Measurements from ENCODE around the gene AGER. TPM values are rescaled to one million over a fixed set of nuclear protein-coding genes. Genes with fewer than 3 reads are reported as not detected.

AGER gene
- total and polyA plus RNA-seq, 9 of the 15 experiments (the other 6 are each of a cell fraction or from before 2014, with no cell fraction given): 1.2 to 11.5 (median 4.1) TPM

DNA sequence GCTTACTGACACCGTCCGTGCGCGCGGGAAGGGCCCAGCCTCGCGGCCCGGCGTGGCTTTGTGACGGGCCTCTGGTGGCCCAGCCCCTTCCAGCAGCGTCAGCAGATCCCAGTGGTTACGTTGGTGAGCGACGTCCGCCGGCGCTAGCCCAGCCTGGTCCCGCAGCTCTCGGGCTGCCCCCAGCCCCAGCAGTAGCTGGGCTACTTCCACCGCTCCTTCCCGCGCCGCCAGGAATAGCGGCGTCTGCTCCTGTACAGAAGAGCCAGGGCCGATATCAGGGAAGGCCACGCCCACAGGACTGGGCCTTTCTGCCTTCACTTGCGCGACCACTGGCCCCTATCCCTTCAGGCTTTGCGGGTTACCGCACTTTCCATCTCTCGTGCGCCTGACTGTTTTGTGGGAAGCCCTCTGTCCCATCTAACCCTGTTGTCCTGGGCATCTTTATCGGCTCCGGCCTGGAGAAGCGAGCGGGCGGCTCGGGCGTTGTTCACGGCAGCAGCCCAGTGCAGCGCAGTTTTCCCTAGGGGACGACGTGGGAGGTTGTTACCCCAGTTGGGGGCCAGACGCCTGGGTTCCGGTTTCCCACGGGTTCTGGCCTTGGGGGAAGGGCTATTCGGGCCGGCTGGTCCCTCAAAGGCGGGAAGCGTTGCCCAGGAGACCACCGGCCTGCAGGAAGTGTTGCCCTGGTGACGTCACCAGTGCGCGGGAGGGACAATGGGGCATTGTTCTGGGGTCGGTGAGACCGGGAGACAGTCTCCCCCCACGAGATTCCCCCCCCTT is 12.0 kb upstream of the AGER start (continued):
- TF ChIP-seq ZBTB7A (IDR thresholded peaks at IDR 0.05; ENCODE audit: borderline replicate concordance, control insufficient read depth, low read depth, low read length) (peak; percentile 58; the same call in 1 of the 2 replicates), FOXK1 (CRISPR knock-in tag; IDR thresholded peaks at IDR 0.05; ENCODE audit: borderline replicate concordance) (0 out of 2 replicates have a peak, but pooled peaks have one; percentile 53), ZNF282 (CRISPR knock-in tag; IDR thresholded peaks at IDR 0.05) (0 out of 2 replicates have a peak, but pooled peaks have one; percentile 1), PTTG1 (tag; IDR thresholded peaks at IDR 0.05; ENCODE audit: low read depth) (no peak), FOXA3 (CRISPR knock-in tag; conservative IDR thresholded peaks at IDR 0.05 in 1 of 2, IDR thresholded peaks at IDR 0.05 in 1 of 2) (peak in 1 of 2 experiments; percentile 52; a peak in 2 of 4 replicates), ZBTB2 (IDR thresholded peaks at IDR 0.05) (0 out of 2 replicates have a peak, but pooled peaks have one; percentile 3), RFX1 (IDR thresholded peaks at IDR 0.05) (peak; percentile 94), BCL6 (CRISPR knock-in tag; IDR thresholded peaks at IDR 0.05) (no peak), NR4A1 (CRISPR knock-in tag; IDR thresholded peaks at IDR 0.05) (0 out of 2 replicates have a peak, but pooled peaks have one; percentile 66), NR4A1 (tag; IDR thresholded peaks at IDR 0.05) (peak; percentile 59; the same call in 1 of the 2 replicates), TCF7 (IDR thresholded peaks at IDR 0.05; ENCODE audit: borderline replicate concordance) (no peak; the same call in 1 of the 2 replicates), SIX5 (IDR thresholded peaks at IDR 0.05; ENCODE audit: borderline replicate concordance in 1 of 2, insufficient read depth in 1 of 2, low read depth in 1 of 2, low read length in 2 of 2) (0 out of 4 replicates have a peak, but pooled peaks of 1 of the 2 experiments have one; percentile 21), ZBTB17 (CRISPR knock-in tag; IDR thresholded peaks at IDR 0.05) (peak; percentile 61), MAFG (tag; conservative IDR thresholded peaks at IDR 0.05) (peak; percentile 82), PML (IDR thresholded peaks at IDR 0.05; ENCODE audit: low read length) (peak; percentile 93), HMG20B (CRISPR knock-in tag; IDR thresholded peaks at IDR 0.05) (no peak), GABPB1 (CRISPR knock-in tag; IDR thresholded peaks at IDR 0.05) (peak; percentile 83), POLR2AphosphoS5 (IDR thresholded peaks at IDR 0.05; ENCODE audit: control insufficient read depth, insufficient read depth, low read depth, low read length) (peak; percentile 90), ELF4 (CRISPR knock-in tag; IDR thresholded peaks at IDR 0.05) (peak; percentile 48; the same call in 1 of the 2 replicates)
- TF ChIP-seq, protein P1, sequence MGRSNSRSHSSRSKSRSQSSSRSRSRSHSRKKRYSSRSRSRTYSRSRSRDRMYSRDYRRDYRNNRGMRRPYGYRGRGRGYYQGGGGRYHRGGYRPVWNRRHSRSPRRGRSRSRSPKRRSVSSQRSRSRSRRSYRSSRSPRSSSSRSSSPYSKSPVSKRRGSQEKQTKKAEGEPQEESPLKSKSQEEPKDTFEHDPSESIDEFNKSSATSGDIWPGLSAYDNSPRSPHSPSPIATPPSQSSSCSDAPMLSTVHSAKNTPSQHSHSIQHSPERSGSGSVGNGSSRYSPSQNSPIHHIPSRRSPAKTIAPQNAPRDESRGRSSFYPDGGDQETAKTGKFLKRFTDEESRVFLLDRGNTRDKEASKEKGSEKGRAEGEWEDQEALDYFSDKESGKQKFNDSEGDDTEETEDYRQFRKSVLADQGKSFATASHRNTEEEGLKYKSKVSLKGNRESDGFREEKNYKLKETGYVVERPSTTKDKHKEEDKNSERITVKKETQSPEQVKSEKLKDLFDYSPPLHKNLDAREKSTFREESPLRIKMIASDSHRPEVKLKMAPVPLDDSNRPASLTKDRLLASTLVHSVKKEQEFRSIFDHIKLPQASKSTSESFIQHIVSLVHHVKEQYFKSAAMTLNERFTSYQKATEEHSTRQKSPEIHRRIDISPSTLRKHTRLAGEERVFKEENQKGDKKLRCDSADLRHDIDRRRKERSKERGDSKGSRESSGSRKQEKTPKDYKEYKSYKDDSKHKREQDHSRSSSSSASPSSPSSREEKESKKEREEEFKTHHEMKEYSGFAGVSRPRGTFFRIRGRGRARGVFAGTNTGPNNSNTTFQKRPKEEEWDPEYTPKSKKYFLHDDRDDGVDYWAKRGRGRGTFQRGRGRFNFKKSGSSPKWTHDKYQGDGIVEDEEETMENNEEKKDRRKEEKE (IDR thresholded peaks at IDR 0.05; ENCODE audit: borderline replicate concordance in 1 of 2, control insufficient read depth in 1 of 2, low read depth in 2 of 2, low read length in 1 of 2): 0 out of 4 replicates have a peak, but pooled peaks of 1 of the 2 experiments have one; percentile 29
- TF ChIP-seq, protein P2, sequence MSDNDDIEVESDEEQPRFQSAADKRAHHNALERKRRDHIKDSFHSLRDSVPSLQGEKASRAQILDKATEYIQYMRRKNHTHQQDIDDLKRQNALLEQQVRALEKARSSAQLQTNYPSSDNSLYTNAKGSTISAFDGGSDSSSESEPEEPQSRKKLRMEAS (CRISPR knock-in tag; IDR thresholded peaks at IDR 0.05): peak; percentile 95
